SK-N-MC (cell line): ENCODE data around the gene FAM50B.

Source experiments
- EZH2 ChIP-seq: fragments of 200-600 bp; sonication (generic); IDR thresholded peaks from one replicate; pipeline ENCODE4 v1.6.1; 2017; ENCODE audit warnings: antibody characterized with exemption
- FOXP2 ChIP-seq: optimal IDR thresholded peaks from 2 replicates; pipeline ENCODE3; 2011; ENCODE audit warnings: mild to moderate bottlenecking, moderate library complexity; ENCODE audit not compliant: insufficient read depth; ENCODE audit errors: extremely low read length, control extremely low read depth
- POLR2AphosphoS5 ChIP-seq: IDR thresholded peaks from 2 replicates; pipeline ENCODE4 v1.6.1; 2012; ENCODE audit warnings: mild to moderate bottlenecking, low read depth, low read length, borderline replicate concordance

- TF ChIP-seq POLR2AphosphoS5: no peak
- no peak for TF ChIP-seq FOXP2
- no peak for TF ChIP-seq EZH2
Measured at GRCh38 chr6:3852391-3852790, 3.2 kb downstream of the FAM50B start.
